Neural cell (in vitro differentiated cells): ENCODE results near the gene AGAP3.

Source experiments
- CTCF ChIP-seq: fragments of 450-650 bp; IDR thresholded peaks from 2 replicates; pipeline ENCODE4 v1.5.1; 2014; ENCODE audit warnings: antibody characterized with exemption, mild to moderate bottlenecking, moderate library complexity; ENCODE audit not compliant: poor library complexity, severe bottlenecking
- EZH2 ChIP-seq: fragments of 200-600, 300-800 bp; shearing (Covaris generic), sonication (generic); IDR thresholded peaks from 2 replicates; pipeline ENCODE4 v1.6.1; 2014; ENCODE audit warnings: antibody characterized with exemption, low read length, borderline replicate concordance, mild to moderate bottlenecking; ENCODE audit not compliant: insufficient read depth, poor library complexity, severe bottlenecking
- RAD21 ChIP-seq: fragments of 450-650 bp; conservative IDR thresholded peaks from 2 replicates; pipeline ENCODE4 v1.6.1; 2014; ENCODE audit warnings: antibody characterized with exemption, mild to moderate bottlenecking, moderate library complexity
- SMC3 ChIP-seq: fragments of 450-650 bp; conservative IDR thresholded peaks from 2 replicates; pipeline ENCODE4 v1.6.1; 2014; ENCODE audit warnings: antibody characterized with exemption, mild to moderate bottlenecking, moderate library complexity; ENCODE audit not compliant: poor library complexity
- TAF1 ChIP-seq: IDR thresholded peaks from 2 replicates; pipeline ENCODE4 v1.6.1; 2012; ENCODE audit warnings: low read depth

- TF ChIP-seq CTCF, result no peak
- no peak for TF ChIP-seq EZH2
- TF ChIP-seq RAD21, result no peak
- no peak for TF ChIP-seq TAF1
- TF ChIP-seq SMC3, result no peak
These were observed 60.5 kb downstream of the AGAP3 start for GRCh38 chr7:151146761-151147160.
